Mesangial cell (primary cell): ENCODE data around the gene NUCB2. TPM values are rescaled to one million over a fixed set of nuclear protein-coding genes. Genes with fewer than 3 reads are reported as not detected.

ENCODE experiments used
- total RNA-seq: library from RNA; depleted of rRNA; stranded (reverse); fragments of >200 nt; gene quantifications from 2 replicates; pipeline ENCODE4 v1.2.3, GENCODE V29; 2015

The NUCB2 gene
- total RNA-seq: 10.9 and 20.0 TPM in 2 replicates

GRCh38 chr11:17276236-17277023 lies at the start of gene NUCB2:
Gene NUCB2 (plus strand): TSS chr11:17276739. CDS start chr11:17295324, 18,585 bp downstream.

GRCh38 chr11:17351510-17352176 lies 75.1 kb downstream of the NUCB2 start, which contains the start of gene NCR3LG1:
Gene NCR3LG1 (plus strand): TSS chr11:17351800. CDS start chr11:17351970, 170 bp downstream.

Other genes starting within 250 kb of the NUCB2 start
- 1,184 and 1,268 TPM in 2 replicates for gene RPS13, start 199.1 kb upstream of the NUCB2 start, total RNA-seq
- gene PIK3C2A, start 68.8 kb upstream of the NUCB2 start, total RNA-seq: 19.1 and 23.6 TPM in 2 replicates
- 3.3 and 5.5 TPM in 2 replicates for gene NCR3LG1, start 75.1 kb downstream of the NUCB2 start, total RNA-seq
- 0.38 and 0.49 TPM in 2 replicates for gene KCNJ11, start 111.9 kb downstream of the NUCB2 start, total RNA-seq
- gene ABCC8, start 200.1 kb downstream of the NUCB2 start, total RNA-seq: not detected in 2 replicates